AG09319 (cell line): ENCODE measurements around the gene COL4A2.
"Not testable (repeated sequence)": the region's sequence is repeated elsewhere in the genome, so short reads cannot be mapped to it uniquely, and the experiment has no call there.

Source experiments
- DNase-seq: peaks from one replicate; pipeline ENCODE4 v3.0.0-alpha.2; 2010; ENCODE audit warnings: low read depth; ENCODE audit errors: extremely low read depth
- CTCF ChIP-seq: IDR thresholded peaks from 2 replicates; pipeline ENCODE4 v1.5.1; 2011; ENCODE audit warnings: low read depth, mild to moderate bottlenecking, inconsistent platforms, low read length, moderate library complexity

The COL4A2 gene

GRCh38 chr13:110531100-110531499, 224.0 kb downstream of the COL4A2 start:
- DNase-seq, result no peak
- no peak for TF ChIP-seq CTCF

- no peak for DNase-seq
- TF ChIP-seq CTCF, result no peak
Measured at GRCh38 chr13:110531671-110532083, 224.6 kb downstream of the COL4A2 start.

GRCh38 chr13:110532258-110532657, 225.2 kb downstream of the COL4A2 start:
- not testable (repeated sequence) for DNase-seq

GRCh38 chr13:110533771-110534670, 226.9 kb downstream of the COL4A2 start:
- TF ChIP-seq CTCF, result no peak
- no peak for DNase-seq

GRCh38 chr13:110535526-110535925, 228.4 kb downstream of the COL4A2 start:
- no peak for TF ChIP-seq CTCF
- DNase-seq, result no peak

GRCh38 chr13:110536006-110536693, 229.1 kb downstream of the COL4A2 start:
- no peak for DNase-seq
- TF ChIP-seq CTCF, result no peak

GRCh38 chr13:110538632-110539031, 231.5 kb downstream of the COL4A2 start:
- no peak for TF ChIP-seq CTCF
- no peak for DNase-seq

- no peak for TF ChIP-seq CTCF
Measured at GRCh38 chr13:110539894-110540293, 232.8 kb downstream of the COL4A2 start.

More at GRCh38 chr13:110539894-110540293, 232.8 kb downstream of the COL4A2 start:
- DNase-seq, result no peak
